Naive B cell (primary cell): ENCODE measurements around the gene TMEM242. TPM values are rescaled to one million over a fixed set of nuclear protein-coding genes. Genes with fewer than 3 reads are reported as not detected.

Experiments used
- ATAC-seq, 2 donors: fragments of 150-1000 bp; cut with Tn5 transposase; 2 replicates each; pipeline ENCODE4 v1.10.0; 2021; ENCODE audit warnings: low read depth in 2 of 2, mild to moderate bottlenecking in 2 of 2, moderate library complexity in 2 of 2
- DNase-seq: peaks from one replicate; pipeline ENCODE4 v3.0.0; 2022
- H3K27ac Mint-ChIP-seq, 6 donors: one replicate each; pipeline ENCODE4 v1.8.0; 2020 to 2022; ENCODE audit warnings: mild to moderate bottlenecking in 6 of 6, mixed read lengths in 6 of 6, moderate library complexity in 5 of 6, inconsistent platforms in 2 of 6
- H3K27me3 Mint-ChIP-seq, 3 donors: one replicate each; pipeline ENCODE4 v1.8.0; 2021 to 2022; ENCODE audit warnings: mixed read lengths in 3 of 3, mild to moderate bottlenecking in 1 of 3
- H3K36me3 Mint-ChIP-seq, 2 donors: one replicate each; pipeline ENCODE4 v1.8.0; 2020 to 2022; ENCODE audit warnings: mixed read lengths in 2 of 2, inconsistent platforms in 1 of 2, mild to moderate bottlenecking in 1 of 2
- H3K4me1 Mint-ChIP-seq, 3 donors: one replicate each; pipeline ENCODE4 v1.8.0; 2020 to 2022; ENCODE audit warnings: mixed read lengths in 3 of 3, inconsistent platforms in 1 of 3, mild to moderate bottlenecking in 1 of 3, moderate library complexity in 1 of 3
- H3K4me3 Mint-ChIP-seq, 8 donors: one replicate each; pipeline ENCODE4 v1.8.0; 2020 to 2022; ENCODE audit warnings: mild to moderate bottlenecking in 8 of 8, mixed read lengths in 8 of 8, moderate library complexity in 8 of 8, inconsistent platforms in 2 of 8
- H3K9me3 Mint-ChIP-seq, 7 donors: one replicate each; pipeline ENCODE4 v1.8.0; 2020 to 2022; ENCODE audit warnings: mixed read lengths in 7 of 7, mild to moderate bottlenecking in 5 of 7, inconsistent platforms in 2 of 7, moderate library complexity in 1 of 7
- polyA plus RNA-seq, 6 donors: library from polyadenylated mRNA; unstranded; fragments of 300-500 nt; fragmentation: Illumina TruSeq; gene quantifications; one replicate each; pipeline ENCODE4 v1.2.3, GENCODE V29; 2021; ENCODE audit warnings: low read depth in 6 of 6

The TMEM242 gene
- polyA plus RNA-seq, 6 donors from 2014 or later: 9.3 to 18.6 (median 11.2) TPM

GRCh38 chr6:157335829-157336228, 12.5 kb upstream of the TMEM242 start:
- Mint-ChIP-seq H3K36me3 (no peaks in the 10 kb centered on the region), H3K9me3 (no peaks in the 10 kb centered on the region), H3K27me3 (peaks cover 49 to 73% (median 59%) of the 10 kb centered on the region in 3 donors)

DNA sequence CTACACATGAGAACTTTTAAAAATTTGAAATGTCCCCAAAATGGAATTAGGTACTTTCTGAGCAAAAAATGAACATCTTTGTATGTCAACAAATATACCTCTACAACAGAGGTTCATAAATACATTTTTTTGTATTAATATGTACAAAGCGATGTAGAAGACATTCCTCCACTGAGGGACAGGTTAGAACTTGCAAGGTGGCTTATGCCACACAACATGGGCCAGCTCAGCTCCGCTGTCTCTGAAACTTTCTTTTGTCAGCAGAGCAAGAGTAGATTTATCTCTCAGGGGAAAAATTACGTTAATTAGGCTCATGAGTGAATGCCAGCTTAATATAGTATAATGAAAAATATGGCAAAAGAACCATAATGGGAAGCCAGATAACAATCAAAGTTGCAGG, 10.6 kb upstream of the TMEM242 start:
- peaks cover 50 to 72% (median 58%) of the 10 kb centered on the region in 3 donors for H3K27me3 Mint-ChIP-seq
- H3K27ac Mint-ChIP-seq: no peak overlapping the region
- peaks cover 0 to 9% (median 0%) of the 10 kb centered on the region in 3 donors for H3K4me1 Mint-ChIP-seq

More at GRCh38 chr6:157335829-157336228, 12.5 kb upstream of the TMEM242 start:
- ATAC-seq (no peak), DNase-seq (no peak)
- no peak overlapping the region for H3K4me3 Mint-ChIP-seq
- H3K4me1 Mint-ChIP-seq: peaks cover 5 to 9% (median 6%) of the 10 kb centered on the region in 3 donors
- no peak overlapping the region for H3K27ac Mint-ChIP-seq

DNA sequence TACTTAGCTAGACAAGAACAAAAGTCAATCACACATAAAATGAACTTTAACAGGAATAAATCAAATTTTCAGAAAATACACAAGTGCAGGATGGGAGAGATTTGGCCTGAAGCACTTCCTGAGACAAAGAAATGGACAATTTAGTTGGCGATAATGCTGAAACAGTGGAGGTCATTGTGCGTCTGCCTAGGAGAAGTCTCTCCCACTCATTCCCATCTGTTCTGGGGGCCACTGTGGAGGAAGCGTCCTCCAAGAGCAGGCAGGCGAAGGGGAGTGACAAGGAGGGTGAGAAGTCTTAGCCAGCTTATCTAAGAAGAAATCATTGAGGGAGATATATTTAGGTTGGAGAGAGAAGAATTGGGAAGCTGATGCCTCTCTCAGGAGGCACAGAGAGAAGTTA, 10.2 kb upstream of the TMEM242 start:
- ATAC-seq: no peak
- H3K36me3 Mint-ChIP-seq: no peaks in the 10 kb centered on the region
- peaks cover 50 to 72% (median 58%) of the 10 kb centered on the region in 3 donors for H3K27me3 Mint-ChIP-seq
- peaks cover 0 to 9% (median 0%) of the 10 kb centered on the region in 3 donors for H3K4me1 Mint-ChIP-seq
- no peaks in the 10 kb centered on the region for H3K9me3 Mint-ChIP-seq
- H3K4me3 Mint-ChIP-seq: no peak overlapping the region
- no peak overlapping the region for H3K27ac Mint-ChIP-seq
- no peak for DNase-seq

More for the DNA sequence above, 10.6 kb upstream of the TMEM242 start:
- no peaks in the 10 kb centered on the region for H3K9me3 Mint-ChIP-seq
- DNase-seq: no peak
- no peak for ATAC-seq
- H3K36me3 Mint-ChIP-seq: no peaks in the 10 kb centered on the region
- H3K4me3 Mint-ChIP-seq: no peak overlapping the region

DNA sequence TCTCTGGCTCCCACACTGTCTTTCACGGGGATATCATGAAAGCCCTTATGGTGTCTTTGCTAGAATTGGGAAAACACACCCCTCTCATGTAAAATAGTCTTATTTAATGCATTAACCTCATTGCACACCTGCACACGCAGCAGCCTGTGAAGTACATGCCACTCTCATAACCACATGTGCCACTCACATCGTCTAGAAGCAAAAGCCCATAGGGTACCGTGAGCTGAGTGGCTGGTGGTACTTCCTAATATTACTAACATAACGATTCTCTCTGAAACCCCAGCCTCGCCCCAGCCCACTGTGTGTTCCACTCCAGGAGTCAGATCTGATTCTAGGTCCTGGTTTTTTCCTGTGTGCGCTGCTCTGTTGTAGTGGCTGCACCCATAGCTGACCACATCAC, 9.5 kb upstream of the TMEM242 start:
- peaks cover 57 to 74% (median 64%) of the 10 kb centered on the region in 3 donors for H3K27me3 Mint-ChIP-seq
- no peaks in the 10 kb centered on the region for H3K36me3 Mint-ChIP-seq
- no peaks in the 10 kb centered on the region for H3K9me3 Mint-ChIP-seq
- no peak overlapping the region for H3K27ac Mint-ChIP-seq
- DNase-seq (no peak), ATAC-seq (peak; percentile 60 to 69)
- H3K4me1 Mint-ChIP-seq: peaks cover 0 to 9% (median 0%) of the 10 kb centered on the region in 3 donors
- H3K4me3 Mint-ChIP-seq: no peak overlapping the region

- H3K27me3 Mint-ChIP-seq: peaks cover 61 to 77% (median 61%) of the 10 kb centered on the region in 3 donors
- H3K4me1 Mint-ChIP-seq: peaks cover 0 to 9% (median 0%) of the 10 kb centered on the region in 3 donors
- no peak overlapping the region for H3K4me3 Mint-ChIP-seq
- no peaks in the 10 kb centered on the region for H3K36me3 Mint-ChIP-seq
- ATAC-seq (no peak), DNase-seq (no peak)
- no peak overlapping the region for H3K27ac Mint-ChIP-seq
- H3K9me3 Mint-ChIP-seq: no peaks in the 10 kb centered on the region
These were observed 7.5 kb upstream of the TMEM242 start for GRCh38 chr6:157330831-157331230.

DNA sequence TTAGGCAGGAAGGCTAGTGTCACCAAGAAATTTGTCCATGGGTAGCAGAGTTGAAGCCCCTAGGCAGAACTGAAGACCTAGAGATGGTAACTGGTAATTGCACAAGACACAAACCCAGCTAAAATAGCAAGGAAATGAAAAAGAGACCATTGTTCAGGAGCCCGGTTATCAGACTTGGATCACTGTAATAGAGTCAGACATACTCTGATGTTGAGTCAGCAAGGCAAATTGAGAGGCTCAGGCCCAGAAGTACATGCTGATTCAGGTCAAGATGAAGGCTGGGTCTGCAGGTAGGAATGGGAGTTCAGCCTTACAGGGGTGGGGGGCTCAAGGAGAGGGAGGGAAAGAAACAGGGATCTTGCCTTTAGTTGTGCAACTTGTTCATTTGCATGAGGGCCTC, 6.5 kb upstream of the TMEM242 start:
- ATAC-seq: no peak
- no peaks in the 10 kb centered on the region for H3K36me3 Mint-ChIP-seq
- H3K4me3 Mint-ChIP-seq: no peak overlapping the region
- H3K4me1 Mint-ChIP-seq: peaks cover 0 to 9% (median 0%) of the 10 kb centered on the region in 3 donors
- peaks cover 59 to 75% (median 61%) of the 10 kb centered on the region in 3 donors for H3K27me3 Mint-ChIP-seq
- DNase-seq: no peak
- no peaks in the 10 kb centered on the region for H3K9me3 Mint-ChIP-seq
- H3K27ac Mint-ChIP-seq: no peak overlapping the region

DNA sequence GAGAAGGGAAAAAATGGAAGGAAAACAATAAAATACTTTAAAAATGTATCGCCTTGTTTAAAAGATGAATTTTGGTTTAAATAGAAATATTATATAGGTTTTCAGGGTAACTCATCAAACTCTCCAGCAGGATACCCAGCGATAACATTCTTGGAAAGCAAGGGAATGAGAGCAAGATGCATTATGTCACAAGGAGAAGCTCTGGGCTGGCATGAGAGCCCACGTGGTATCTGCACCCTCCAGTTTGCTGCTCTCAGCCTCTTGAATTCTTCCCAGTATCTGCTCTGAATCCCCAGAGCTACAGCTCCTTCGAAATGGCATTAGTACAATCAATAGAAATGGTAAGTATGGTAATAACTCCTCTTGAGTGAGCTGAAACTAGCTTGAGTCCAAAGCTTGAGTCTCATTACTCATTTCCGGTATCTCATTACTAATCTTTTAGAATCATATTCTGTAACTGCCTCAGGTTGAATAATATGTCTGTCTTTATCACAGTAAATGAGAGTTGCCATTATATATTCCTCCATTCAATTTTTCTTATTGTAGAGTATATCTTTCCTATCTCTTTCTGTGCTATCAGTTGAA, 4.9 kb upstream of the TMEM242 start:
- Mint-ChIP-seq H3K4me1 (peaks cover 8 to 14% (median 10%) of the 10 kb centered on the region in 3 donors), H3K36me3 (no peaks in the 10 kb centered on the region), H3K27ac (no peak overlapping the region), H3K9me3 (no peaks in the 10 kb centered on the region), H3K27me3 (peaks cover 51 to 67% (median 58%) of the 10 kb centered on the region in 3 donors), H3K4me3 (no peak overlapping the region)
- DNase-seq (no peak), ATAC-seq (no peak)

GRCh38 chr6:157326979-157327378, 3.7 kb upstream of the TMEM242 start:
- Mint-ChIP-seq H3K9me3 (no peaks in the 10 kb centered on the region), H3K4me3 (no peak overlapping the region), H3K27ac (no peak overlapping the region), H3K36me3 (no peaks in the 10 kb centered on the region), H3K4me1 (peaks cover 13 to 17% (median 16%) of the 10 kb centered on the region in 3 donors), H3K27me3 (peaks cover 40 to 57% (median 49%) of the 10 kb centered on the region in 3 donors)
- no peak for ATAC-seq
- DNase-seq: no peak

DNA sequence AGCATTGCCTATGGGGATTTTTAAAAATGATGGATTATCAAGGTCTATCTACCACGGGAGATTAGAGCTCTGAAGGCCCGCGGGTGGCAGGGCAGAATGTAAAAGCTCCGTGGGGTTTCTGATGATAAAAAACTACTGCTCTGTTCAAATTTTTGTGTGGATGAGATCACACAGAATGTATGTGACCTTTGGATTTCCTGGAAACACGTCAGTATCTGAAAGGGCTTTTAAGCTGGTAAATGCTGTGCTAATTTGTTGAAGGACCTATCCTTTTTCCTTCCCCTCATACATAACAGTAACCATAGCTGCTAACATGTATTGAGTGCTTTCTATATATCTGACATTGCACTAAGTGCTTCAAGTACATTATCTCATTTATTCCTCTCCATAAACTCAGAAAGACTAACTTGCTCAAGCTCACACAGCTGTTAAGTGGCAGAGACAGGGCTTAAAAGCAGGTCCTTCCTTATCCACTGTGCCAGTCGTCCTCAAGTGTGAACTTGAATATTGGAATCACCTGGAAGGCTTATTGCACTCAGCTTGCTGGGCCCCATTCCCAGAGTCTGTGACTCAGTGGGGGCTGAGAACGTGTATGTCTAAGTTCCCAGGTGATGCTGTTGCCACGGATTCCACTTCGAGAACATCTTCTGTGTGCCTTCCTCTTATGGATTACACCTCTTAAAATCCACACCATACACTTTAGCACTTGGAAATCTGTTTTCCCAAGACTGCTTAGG, 1.9 kb upstream of the TMEM242 start:
- no peak for ATAC-seq
- Mint-ChIP-seq H3K27me3 (peaks cover 38 to 45% (median 41%) of the 10 kb centered on the region in 3 donors), H3K4me3 (peak overlapping the region in 6 of 8 donors; percentile 5 to 96 (median 34)), H3K27ac (no peak overlapping the region), H3K36me3 (no peaks in the 10 kb centered on the region), H3K9me3 (no peaks in the 10 kb centered on the region), H3K4me1 (peaks cover 17 to 22% (median 20%) of the 10 kb centered on the region in 3 donors)
- DNase-seq: no peak

- peaks cover 0 to 9% of the 10 kb centered on the region in 2 donors for H3K36me3 Mint-ChIP-seq
- peaks cover 27 to 35% (median 34%) of the 10 kb centered on the region in 3 donors for H3K27me3 Mint-ChIP-seq
- peaks cover 17 to 22% (median 20%) of the 10 kb centered on the region in 3 donors for H3K4me1 Mint-ChIP-seq
- DNase-seq (peak; percentile 5), ATAC-seq (peak; percentile 14)
- H3K27ac Mint-ChIP-seq: peak overlapping the region in 4 of 6 donors; percentile 33 to 87 (median 70)
- H3K4me3 Mint-ChIP-seq: peak overlapping the region; percentile 92 to 97 (median 96)
- no peaks in the 10 kb centered on the region for H3K9me3 Mint-ChIP-seq
These were observed 614 bp upstream of the TMEM242 start for GRCh38 chr6:157323966-157324300.

GRCh38 chr6:157322792-157323254, 496 bp downstream of the TMEM242 start:
- DNase-seq (no peak), ATAC-seq (no peak)
- H3K4me1 Mint-ChIP-seq: peaks cover 17 to 22% (median 20%) of the 10 kb centered on the region in 3 donors
- H3K27me3 Mint-ChIP-seq: peaks cover 20 to 29% (median 24%) of the 10 kb centered on the region in 3 donors
- peaks cover 2 to 9% of the 10 kb centered on the region in 2 donors for H3K36me3 Mint-ChIP-seq
- no peaks in the 10 kb centered on the region for H3K9me3 Mint-ChIP-seq
- peak overlapping the region; percentile 92 to 97 (median 96) for H3K4me3 Mint-ChIP-seq
- peak overlapping the region; percentile 54 to 95 (median 88) for H3K27ac Mint-ChIP-seq

GRCh38 chr6:157316871-157317814, 6.2 kb downstream of the TMEM242 start:
- H3K4me1 Mint-ChIP-seq: peaks cover 0 to 13% (median 6%) of the 10 kb centered on the region in 3 donors
- DNase-seq: no peak
- peak overlapping the region in 3 of 6 donors; percentile 3 to 50 (median 17) for H3K27ac Mint-ChIP-seq
- peaks cover 18 to 21% of the 10 kb centered on the region in 2 donors for H3K36me3 Mint-ChIP-seq
- H3K27me3 Mint-ChIP-seq: no peaks in the 10 kb centered on the region
- no peak overlapping the region for H3K4me3 Mint-ChIP-seq
- ATAC-seq: no peak
- H3K9me3 Mint-ChIP-seq: no peaks in the 10 kb centered on the region
